ENCODE measurements around the gene SLC24A4.

SLC24A4 gene

GRCh38 chr14:92417759-92418158 lies 94.8 kb downstream of the SLC24A4 start:
- Histone ChIP-seq H3K36me3 (replicated peaks in 1 of 2; ENCODE audit: control insufficient read depth in 2 of 2, insufficient read depth in 2 of 2, low read length in 2 of 2) (no peaks in the 10 kb centered on the region), H3K4me1 (ENCODE audit: control insufficient read depth in 2 of 2, insufficient read depth in 1 of 2, low read depth in 1 of 2, low read length in 2 of 2) (peaks cover 0 to 5% of the 10 kb centered on the region in 2 donors), H3K14ac (ENCODE audit: low read length) (no peak overlapping the region), H2AK5ac (ENCODE audit: low read depth, low read length) (no peak overlapping the region), H3K4ac (ENCODE audit: low read length) (no peak overlapping the region), H3K18ac (ENCODE audit: low read length) (no peak overlapping the region), H3K4me3 (ENCODE audit: low read length in 2 of 2) (no peak overlapping the region), H3K9ac (ENCODE audit: low read depth, low read length, poor library complexity) (no peak overlapping the region), H3K27ac (replicated peaks; ENCODE audit: low read length) (no peak overlapping the region), H3K27me3 (ENCODE audit: control insufficient read depth in 3 of 3, insufficient read depth in 3 of 3, low read depth in 1 of 3, low read length in 3 of 3) (no peaks in the 10 kb centered on the region), H4K8ac (ENCODE audit: low read depth, low read length) (no peak overlapping the region), H3K79me1 (ENCODE audit: low read depth, low read length) (no peaks in the 10 kb centered on the region), H3K9me3 (replicated peaks in 1 of 2; ENCODE audit: control insufficient read depth in 2 of 2, insufficient read depth in 1 of 2, low read depth in 1 of 2, low read length in 2 of 2) (no peaks in the 10 kb centered on the region), H2BK12ac (ENCODE audit: low read length) (no peak overlapping the region), H2BK120ac (ENCODE audit: low read depth, low read length) (no peak overlapping the region), H2AFZ (ENCODE audit: low read length) (no peak overlapping the region), H2BK5ac (ENCODE audit: low read length) (no peak overlapping the region), H3K23ac (ENCODE audit: low read depth, low read length, poor library complexity) (no peak overlapping the region), H2BK15ac (ENCODE audit: low read length) (no peak overlapping the region), H4K91ac (ENCODE audit: low read depth, low read length, poor library complexity) (no peak overlapping the region), H3K4me2 (ENCODE audit: insufficient read depth, low read length, poor library complexity, severe bottlenecking) (no peak overlapping the region)
- no CpG with 5 or more reads among the region's 3 CpGs for WGBS, 2 donors (ENCODE audit: extremely low coverage in 2 of 2, insufficient read length in 2 of 2, insufficient replicate concordance in 1 of 2)
- DNase-seq (ENCODE audit: low spot score) = no peak

GRCh38 chr14:92421751-92422150 lies 98.8 kb downstream of the SLC24A4 start:
- Histone ChIP-seq H4K8ac (ENCODE audit: low read depth, low read length) (no peak overlapping the region), H3K18ac (ENCODE audit: low read length) (no peak overlapping the region), H3K9ac (ENCODE audit: low read depth, low read length, poor library complexity) (no peak overlapping the region), H2BK15ac (ENCODE audit: low read length) (no peak overlapping the region), H2AK5ac (ENCODE audit: low read depth, low read length) (no peak overlapping the region), H3K4ac (ENCODE audit: low read length) (no peak overlapping the region), H3K14ac (ENCODE audit: low read length) (no peak overlapping the region), H3K36me3 (replicated peaks in 1 of 2; ENCODE audit: control insufficient read depth in 2 of 2, insufficient read depth in 2 of 2, low read length in 2 of 2) (no peaks in the 10 kb centered on the region), H2BK12ac (ENCODE audit: low read length) (no peak overlapping the region), H3K4me1 (ENCODE audit: control insufficient read depth in 2 of 2, insufficient read depth in 1 of 2, low read depth in 1 of 2, low read length in 2 of 2) (no peaks in the 10 kb centered on the region), H2BK120ac (ENCODE audit: low read depth, low read length) (no peak overlapping the region), H3K23ac (ENCODE audit: low read depth, low read length, poor library complexity) (no peak overlapping the region), H4K91ac (ENCODE audit: low read depth, low read length, poor library complexity) (no peak overlapping the region), H2BK5ac (ENCODE audit: low read length) (no peak overlapping the region), H2AFZ (ENCODE audit: low read length) (no peak overlapping the region), H3K4me3 (ENCODE audit: low read length in 2 of 2) (no peak overlapping the region), H3K27me3 (ENCODE audit: control insufficient read depth in 3 of 3, insufficient read depth in 3 of 3, low read depth in 1 of 3, low read length in 3 of 3) (no peaks in the 10 kb centered on the region), H3K4me2 (ENCODE audit: insufficient read depth, low read length, poor library complexity, severe bottlenecking) (no peak overlapping the region), H3K9me3 (replicated peaks in 1 of 2; ENCODE audit: control insufficient read depth in 2 of 2, insufficient read depth in 1 of 2, low read depth in 1 of 2, low read length in 2 of 2) (no peaks in the 10 kb centered on the region), H3K27ac (replicated peaks; ENCODE audit: low read length) (no peak overlapping the region), H3K79me1 (ENCODE audit: low read depth, low read length) (no peaks in the 10 kb centered on the region)
- no CpG with 5 or more reads among the region's 6 CpGs for WGBS, 2 donors (ENCODE audit: extremely low coverage in 2 of 2, insufficient read length in 2 of 2, insufficient replicate concordance in 1 of 2)
- DNase-seq (ENCODE audit: low spot score) = no peak

- no peak overlapping the region for H4K91ac ChIP-seq (ENCODE audit: low read depth, low read length, poor library complexity)
- no peaks in the 10 kb centered on the region for H3K36me3 ChIP-seq (replicated peaks in 1 of 2; ENCODE audit: control insufficient read depth in 2 of 2, insufficient read depth in 2 of 2, low read length in 2 of 2)
- no peak overlapping the region for H3K23ac ChIP-seq (ENCODE audit: low read depth, low read length, poor library complexity)
- H3K4ac ChIP-seq (ENCODE audit: low read length) = no peak overlapping the region
- H2BK12ac ChIP-seq (ENCODE audit: low read length) = no peak overlapping the region
- no peaks in the 10 kb centered on the region for H3K9me3 ChIP-seq (replicated peaks in 1 of 2; ENCODE audit: control insufficient read depth in 2 of 2, insufficient read depth in 1 of 2, low read depth in 1 of 2, low read length in 2 of 2)
- no peak overlapping the region for H2AK5ac ChIP-seq (ENCODE audit: low read depth, low read length)
- no peak overlapping the region for H3K18ac ChIP-seq (ENCODE audit: low read length)
- H3K27me3 ChIP-seq (ENCODE audit: control insufficient read depth in 3 of 3, insufficient read depth in 3 of 3, low read depth in 1 of 3, low read length in 3 of 3) = peaks cover 0 to 2% (median 0%) of the 10 kb centered on the region in 3 experiments
- H3K14ac ChIP-seq (ENCODE audit: low read length) = no peak overlapping the region
- H3K9ac ChIP-seq (ENCODE audit: low read depth, low read length, poor library complexity) = no peak overlapping the region
- no peak overlapping the region for H4K8ac ChIP-seq (ENCODE audit: low read depth, low read length)
- no peaks in the 10 kb centered on the region for H3K79me1 ChIP-seq (ENCODE audit: low read depth, low read length)
- H2BK15ac ChIP-seq (ENCODE audit: low read length) = no peak overlapping the region
- no peak overlapping the region for H3K27ac ChIP-seq (replicated peaks; ENCODE audit: low read length)
- no peak overlapping the region for H2AFZ ChIP-seq (ENCODE audit: low read length)
- no peak for DNase-seq (ENCODE audit: low spot score)
- H2BK120ac ChIP-seq (ENCODE audit: low read depth, low read length) = no peak overlapping the region
- no peak overlapping the region for H2BK5ac ChIP-seq (ENCODE audit: low read length)
- no peak overlapping the region for H3K4me3 ChIP-seq (ENCODE audit: low read length in 2 of 2)
- H3K4me1 ChIP-seq (ENCODE audit: control insufficient read depth in 2 of 2, insufficient read depth in 1 of 2, low read depth in 1 of 2, low read length in 2 of 2) = no peaks in the 10 kb centered on the region
- no peak overlapping the region for H3K4me2 ChIP-seq (ENCODE audit: insufficient read depth, low read length, poor library complexity, severe bottlenecking)
Observed at GRCh38 chr14:92425101-92425500, 102.1 kb downstream of the SLC24A4 start.

GRCh38 chr14:92426237-92426636 lies 103.3 kb downstream of the SLC24A4 start:
- Histone ChIP-seq H3K23ac (ENCODE audit: low read depth, low read length, poor library complexity) (no peak overlapping the region), H3K27ac (replicated peaks; ENCODE audit: low read length) (no peak overlapping the region), H2BK120ac (ENCODE audit: low read depth, low read length) (no peak overlapping the region), H3K4ac (ENCODE audit: low read length) (no peak overlapping the region), H3K4me1 (ENCODE audit: control insufficient read depth in 2 of 2, insufficient read depth in 1 of 2, low read depth in 1 of 2, low read length in 2 of 2) (no peaks in the 10 kb centered on the region), H3K18ac (ENCODE audit: low read length) (no peak overlapping the region), H3K36me3 (replicated peaks in 1 of 2; ENCODE audit: control insufficient read depth in 2 of 2, insufficient read depth in 2 of 2, low read length in 2 of 2) (no peaks in the 10 kb centered on the region), H3K9me3 (replicated peaks in 1 of 2; ENCODE audit: control insufficient read depth in 2 of 2, insufficient read depth in 1 of 2, low read depth in 1 of 2, low read length in 2 of 2) (no peaks in the 10 kb centered on the region), H4K8ac (ENCODE audit: low read depth, low read length) (no peak overlapping the region), H3K79me1 (ENCODE audit: low read depth, low read length) (no peaks in the 10 kb centered on the region), H2BK5ac (ENCODE audit: low read length) (no peak overlapping the region), H4K91ac (ENCODE audit: low read depth, low read length, poor library complexity) (no peak overlapping the region), H3K9ac (ENCODE audit: low read depth, low read length, poor library complexity) (no peak overlapping the region), H2BK12ac (ENCODE audit: low read length) (no peak overlapping the region), H2AFZ (ENCODE audit: low read length) (no peak overlapping the region), H2BK15ac (ENCODE audit: low read length) (no peak overlapping the region), H3K27me3 (ENCODE audit: control insufficient read depth in 3 of 3, insufficient read depth in 3 of 3, low read depth in 1 of 3, low read length in 3 of 3) (peaks cover 0 to 2% (median 0%) of the 10 kb centered on the region in 3 experiments), H2AK5ac (ENCODE audit: low read depth, low read length) (no peak overlapping the region), H3K4me3 (ENCODE audit: low read length in 2 of 2) (no peak overlapping the region), H3K4me2 (ENCODE audit: insufficient read depth, low read length, poor library complexity, severe bottlenecking) (no peak overlapping the region), H3K14ac (ENCODE audit: low read length) (no peak overlapping the region)
- no CpG with 5 or more reads among the region's 4 CpGs for WGBS, 2 donors (ENCODE audit: extremely low coverage in 2 of 2, insufficient read length in 2 of 2, insufficient replicate concordance in 1 of 2)
- DNase-seq (ENCODE audit: low spot score) = no peak
